ENCODE data around the gene SLC39A11.

SLC39A11 gene

GRCh38 chr17:72971226-72971880, 121.1 kb downstream of the SLC39A11 start:
- DNase-seq = no peak

- DNase-seq = no peak
Measured at GRCh38 chr17:72970797-72971196, 121.7 kb downstream of the SLC39A11 start.

- DNase-seq = no peak
Measured at GRCh38 chr17:72970246-72970645, 122.2 kb downstream of the SLC39A11 start.

GRCh38 chr17:72969293-72969906, 123.1 kb downstream of the SLC39A11 start:
- DNase-seq = no peak

- DNase-seq = no peak
Measured at GRCh38 chr17:72968798-72969197, 123.7 kb downstream of the SLC39A11 start.

- DNase-seq = no peak
Measured at GRCh38 chr17:72967977-72968585, 124.4 kb downstream of the SLC39A11 start.

GRCh38 chr17:72967277-72967970, 125.1 kb downstream of the SLC39A11 start:
- DNase-seq = no peak

- DNase-seq = no peak
Measured at GRCh38 chr17:72962106-72962505, 130.4 kb downstream of the SLC39A11 start.

- no peak for DNase-seq
Measured at GRCh38 chr17:72955391-72956140, 136.9 kb downstream of the SLC39A11 start.

- no peak for DNase-seq
Measured at GRCh38 chr17:72954579-72954978, 137.9 kb downstream of the SLC39A11 start.

GRCh38 chr17:72953621-72954020, 138.9 kb downstream of the SLC39A11 start:
- DNase-seq = no peak

- no peak for DNase-seq
Measured at GRCh38 chr17:72952641-72953315, 139.7 kb downstream of the SLC39A11 start.

- no peak for DNase-seq
Measured at GRCh38 chr17:72952220-72952619, 140.3 kb downstream of the SLC39A11 start.

- no peak for DNase-seq
Measured at GRCh38 chr17:72950242-72950931, 142.1 kb downstream of the SLC39A11 start.

GRCh38 chr17:72948115-72948514, 144.4 kb downstream of the SLC39A11 start:
- DNase-seq = no peak

GRCh38 chr17:72947475-72947874, 145.0 kb downstream of the SLC39A11 start:
- DNase-seq = no peak

- DNase-seq = no peak
Measured at GRCh38 chr17:72946696-72947095, 145.8 kb downstream of the SLC39A11 start.

GRCh38 chr17:72946156-72946555, 146.3 kb downstream of the SLC39A11 start:
- DNase-seq = no peak

GRCh38 chr17:72945473-72945872, 147.0 kb downstream of the SLC39A11 start:
- DNase-seq = no peak

- DNase-seq = no peak
Measured at GRCh38 chr17:72943826-72944689, 148.4 kb downstream of the SLC39A11 start.

GRCh38 chr17:72942579-72942978, 149.9 kb downstream of the SLC39A11 start:
- no peak for DNase-seq
